Measurements from ENCODE around the gene MRPS27. TPM values are rescaled to one million over a fixed set of nuclear protein-coding genes. Genes with fewer than 3 reads are reported as not detected.

Gene MRPS27
- total and polyA plus RNA-seq, 2 of the 13 experiments (the other 11 are each of a cell fraction or from before 2014, with no cell fraction given) = 71.8 to 115 TPM

DNA sequence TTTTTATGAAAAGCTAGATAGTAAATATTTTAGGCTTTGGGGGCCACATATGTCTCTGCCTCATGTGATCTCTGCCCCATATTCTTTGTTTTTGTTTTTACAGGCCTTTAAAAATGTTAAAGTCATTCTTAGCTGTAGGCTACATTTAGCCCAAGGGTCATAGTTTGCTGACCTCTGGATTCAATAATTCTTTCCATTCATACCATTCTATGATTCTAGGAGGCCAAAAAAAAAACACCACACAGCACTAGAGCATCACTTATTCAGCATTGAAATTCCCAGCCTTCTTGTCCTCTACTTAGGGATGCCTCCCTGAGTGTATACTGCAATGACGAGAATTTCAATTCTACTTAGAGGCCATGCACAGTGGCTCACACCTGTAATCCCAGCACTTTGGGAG lies 17.1 kb upstream of the MRPS27 start:
- CTCF ChIA-PET (ENCODE audit: low intra/inter-chr PET ratio, low total read pairs) = no interaction called here
- Histone ChIP-seq H3K4me1 (ENCODE audit: insufficient read depth, low read length) (no peaks in the 10 kb centered on the region), H3K9me3 (ENCODE audit: low read length) (no peaks in the 10 kb centered on the region), H3K36me3 (replicated peaks in 1 of 2; ENCODE audit: control insufficient read depth in 1 of 2, insufficient read depth in 2 of 2, low read length in 2 of 2) (peaks cover 3 to 39% of the 10 kb centered on the region in 2 experiments), H3K79me2 (ENCODE audit: insufficient read depth, low read length) (no peaks in the 10 kb centered on the region), H3K27me3 (ENCODE audit: control insufficient read depth in 1 of 2, insufficient read depth in 2 of 2, low read length in 2 of 2) (no peaks in the 10 kb centered on the region), H3K4me3 (replicated peaks in 1 of 3; ENCODE audit: insufficient read depth in 1 of 3, low read depth in 2 of 3, low read length in 3 of 3) (no peak overlapping the region), H4K20me1 (ENCODE audit: insufficient read depth, low read length) (no peaks in the 10 kb centered on the region), H3K27ac (ENCODE audit: extremely low read length, insufficient read depth, low read length) (no peak overlapping the region), H3K9ac (ENCODE audit: insufficient read depth, low read depth, low read length) (no peak overlapping the region), H3K4me2 (ENCODE audit: low read depth, low read length) (no peak overlapping the region), H2AFZ (ENCODE audit: low read length) (no peak overlapping the region)
- ATAC-seq (no peak), DNase-seq (ENCODE audit: low spot score) (no peak), FAIRE-seq (no peak)
- in situ Hi-C loops (cut with HindIII; ENCODE audit: extremely low pct_ligation_motif_present, low pct_unique_long_range_greater_than_20kb) = no loop called here
- POLR2A ChIA-PET = no interaction called here
- no peak for TF ChIP-seq GATA4 (IDR thresholded peaks at IDR 0.05; ENCODE audit: borderline replicate concordance, low read depth)
- no peak for TF ChIP-seq RXRA (CRISPR knock-in tag; IDR thresholded peaks at IDR 0.05)
- TF ChIP-seq ZNF7 (CRISPR knock-in tag; IDR thresholded peaks at IDR 0.05) = no peak
- TF ChIP-seq, protein P1, sequence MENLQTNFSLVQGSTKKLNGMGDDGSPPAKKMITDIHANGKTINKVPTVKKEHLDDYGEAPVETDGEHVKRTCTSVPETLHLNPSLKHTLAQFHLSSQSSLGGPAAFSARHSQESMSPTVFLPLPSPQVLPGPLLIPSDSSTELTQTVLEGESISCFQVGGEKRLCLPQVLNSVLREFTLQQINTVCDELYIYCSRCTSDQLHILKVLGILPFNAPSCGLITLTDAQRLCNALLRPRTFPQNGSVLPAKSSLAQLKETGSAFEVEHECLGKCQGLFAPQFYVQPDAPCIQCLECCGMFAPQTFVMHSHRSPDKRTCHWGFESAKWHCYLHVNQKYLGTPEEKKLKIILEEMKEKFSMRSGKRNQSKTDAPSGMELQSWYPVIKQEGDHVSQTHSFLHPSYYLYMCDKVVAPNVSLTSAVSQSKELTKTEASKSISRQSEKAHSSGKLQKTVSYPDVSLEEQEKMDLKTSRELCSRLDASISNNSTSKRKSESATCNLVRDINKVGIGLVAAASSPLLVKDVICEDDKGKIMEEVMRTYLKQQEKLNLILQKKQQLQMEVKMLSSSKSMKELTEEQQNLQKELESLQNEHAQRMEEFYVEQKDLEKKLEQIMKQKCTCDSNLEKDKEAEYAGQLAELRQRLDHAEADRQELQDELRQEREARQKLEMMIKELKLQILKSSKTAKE (CRISPR knock-in tag; IDR thresholded peaks at IDR 0.05; ENCODE audit: borderline replicate concordance) = no peak
- no peak for TF ChIP-seq PHF20 (CRISPR knock-in tag; IDR thresholded peaks at IDR 0.05)
- no peak for TF ChIP-seq NFE2 (CRISPR knock-in tag; IDR thresholded peaks at IDR 0.05)
- no peak for TF ChIP-seq IKZF1 (IDR thresholded peaks at IDR 0.05)
- intact Hi-C loops (cut with micrococcal nuclease; ENCODE audit: unreplicated experiment) = no loop called here
- 92% methylated on average over 1 of the region's 1 CpG for WGBS (ENCODE audit: low lambda C conversion rate)
- no TSS peak for BruUV-seq (replicated peaks)

DNA sequence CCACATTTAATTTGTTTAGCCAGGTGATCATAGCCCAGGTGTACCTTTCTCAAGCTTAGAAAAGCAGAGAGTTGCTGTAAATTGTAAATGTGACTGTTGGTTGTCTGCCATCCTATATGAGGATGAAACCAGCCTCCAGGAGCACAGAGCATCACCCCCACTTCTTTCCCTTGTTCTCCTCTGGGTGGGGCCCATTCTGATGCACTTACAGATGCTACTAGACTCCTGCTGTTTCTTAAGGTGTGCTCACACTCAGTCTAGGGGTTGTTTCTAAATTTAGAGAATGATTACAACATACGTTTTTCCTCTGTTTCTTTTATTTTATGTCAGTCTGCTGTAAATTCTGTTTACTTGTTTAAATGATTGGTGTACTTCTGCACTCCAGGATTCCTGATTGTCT lies 10.7 kb upstream of the MRPS27 start:
- Histone ChIP-seq H2AFZ (ENCODE audit: low read length) (no peak overlapping the region), H3K79me2 (ENCODE audit: insufficient read depth, low read length) (no peaks in the 10 kb centered on the region), H3K9me3 (ENCODE audit: low read length) (no peaks in the 10 kb centered on the region), H3K9ac (ENCODE audit: insufficient read depth, low read depth, low read length) (no peak overlapping the region), H3K27ac (ENCODE audit: extremely low read length, insufficient read depth, low read length) (no peak overlapping the region), H3K4me2 (ENCODE audit: low read depth, low read length) (no peak overlapping the region), H3K4me3 (replicated peaks in 1 of 3; ENCODE audit: insufficient read depth in 1 of 3, low read depth in 2 of 3, low read length in 3 of 3) (no peak overlapping the region), H3K27me3 (ENCODE audit: control insufficient read depth in 1 of 2, insufficient read depth in 2 of 2, low read length in 2 of 2) (no peaks in the 10 kb centered on the region), H3K4me1 (ENCODE audit: insufficient read depth, low read length) (no peaks in the 10 kb centered on the region), H3K36me3 (replicated peaks in 1 of 2; ENCODE audit: control insufficient read depth in 1 of 2, insufficient read depth in 2 of 2, low read length in 2 of 2) (peaks cover 10 to 52% of the 10 kb centered on the region in 2 experiments), H4K20me1 (ENCODE audit: insufficient read depth, low read length) (no peaks in the 10 kb centered on the region)
- BruUV-seq (replicated peaks) = no TSS peak
- ChIA-PET POLR2A (no interaction called here), CTCF (ENCODE audit: low intra/inter-chr PET ratio, low total read pairs) (no interaction called here)
- no peak for FAIRE-seq
- ATAC-seq = no peak
- intact Hi-C loops (cut with micrococcal nuclease; ENCODE audit: unreplicated experiment) = no loop called here
- 84% methylated on average over 1 of the region's 1 CpG for WGBS (ENCODE audit: low lambda C conversion rate)
- in situ Hi-C loops (cut with HindIII; ENCODE audit: extremely low pct_ligation_motif_present, low pct_unique_long_range_greater_than_20kb) = no loop called here
- DNase-seq (ENCODE audit: low spot score) = no peak
- TF ChIP-seq ZNF550 (CRISPR knock-in tag; IDR thresholded peaks at IDR 0.05; ENCODE audit: borderline replicate concordance) = no peak
- TF ChIP-seq, protein P2, sequence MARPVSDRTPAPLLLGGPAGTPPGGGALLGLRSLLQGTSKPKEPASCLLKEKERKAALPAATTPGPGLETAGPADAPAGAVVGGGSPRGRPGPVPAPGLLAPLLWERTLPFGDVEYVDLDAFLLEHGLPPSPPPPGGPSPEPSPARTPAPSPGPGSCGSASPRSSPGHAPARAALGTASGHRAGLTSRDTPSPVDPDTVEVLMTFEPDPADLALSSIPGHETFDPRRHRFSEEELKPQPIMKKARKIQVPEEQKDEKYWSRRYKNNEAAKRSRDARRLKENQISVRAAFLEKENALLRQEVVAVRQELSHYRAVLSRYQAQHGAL (CRISPR knock-in tag; IDR thresholded peaks at IDR 0.05; ENCODE audit: not compliant biosample characterization) = no peak
- TF ChIP-seq ZSCAN21 (CRISPR knock-in tag; IDR thresholded peaks at IDR 0.05; ENCODE audit: borderline replicate concordance) = no peak
- TF ChIP-seq ZNF660 (CRISPR knock-in tag; IDR thresholded peaks at IDR 0.05; ENCODE audit: borderline replicate concordance, low read depth) = no peak
- TF ChIP-seq, protein P3, sequence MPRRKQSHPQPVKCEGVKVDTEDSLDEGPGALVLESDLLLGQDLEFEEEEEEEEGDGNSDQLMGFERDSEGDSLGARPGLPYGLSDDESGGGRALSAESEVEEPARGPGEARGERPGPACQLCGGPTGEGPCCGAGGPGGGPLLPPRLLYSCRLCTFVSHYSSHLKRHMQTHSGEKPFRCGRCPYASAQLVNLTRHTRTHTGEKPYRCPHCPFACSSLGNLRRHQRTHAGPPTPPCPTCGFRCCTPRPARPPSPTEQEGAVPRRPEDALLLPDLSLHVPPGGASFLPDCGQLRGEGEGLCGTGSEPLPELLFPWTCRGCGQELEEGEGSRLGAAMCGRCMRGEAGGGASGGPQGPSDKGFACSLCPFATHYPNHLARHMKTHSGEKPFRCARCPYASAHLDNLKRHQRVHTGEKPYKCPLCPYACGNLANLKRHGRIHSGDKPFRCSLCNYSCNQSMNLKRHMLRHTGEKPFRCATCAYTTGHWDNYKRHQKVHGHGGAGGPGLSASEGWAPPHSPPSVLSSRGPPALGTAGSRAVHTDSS (CRISPR knock-in tag; conservative IDR thresholded peaks at IDR 0.05) = no peak
- no peak for TF ChIP-seq TCF12 (IDR thresholded peaks at IDR 0.05)
- TF ChIP-seq TCF12 (CRISPR knock-in tag; IDR thresholded peaks at IDR 0.05) = no peak
- TF ChIP-seq, protein P4, sequence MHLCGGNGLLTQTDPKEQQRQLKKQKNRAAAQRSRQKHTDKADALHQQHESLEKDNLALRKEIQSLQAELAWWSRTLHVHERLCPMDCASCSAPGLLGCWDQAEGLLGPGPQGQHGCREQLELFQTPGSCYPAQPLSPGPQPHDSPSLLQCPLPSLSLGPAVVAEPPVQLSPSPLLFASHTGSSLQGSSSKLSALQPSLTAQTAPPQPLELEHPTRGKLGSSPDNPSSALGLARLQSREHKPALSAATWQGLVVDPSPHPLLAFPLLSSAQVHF (CRISPR knock-in tag; IDR thresholded peaks at IDR 0.05) = no peak

Data from HepG2 (cell line).